ENCODE measurements around the gene RSPO4. TPM values are rescaled to one million over a fixed set of nuclear protein-coding genes. Genes with fewer than 3 reads are reported as not detected.

The RSPO4 gene
- total RNA-seq, 2 donors from 2014 or later: 3.8 to 7.6 TPM

DNA sequence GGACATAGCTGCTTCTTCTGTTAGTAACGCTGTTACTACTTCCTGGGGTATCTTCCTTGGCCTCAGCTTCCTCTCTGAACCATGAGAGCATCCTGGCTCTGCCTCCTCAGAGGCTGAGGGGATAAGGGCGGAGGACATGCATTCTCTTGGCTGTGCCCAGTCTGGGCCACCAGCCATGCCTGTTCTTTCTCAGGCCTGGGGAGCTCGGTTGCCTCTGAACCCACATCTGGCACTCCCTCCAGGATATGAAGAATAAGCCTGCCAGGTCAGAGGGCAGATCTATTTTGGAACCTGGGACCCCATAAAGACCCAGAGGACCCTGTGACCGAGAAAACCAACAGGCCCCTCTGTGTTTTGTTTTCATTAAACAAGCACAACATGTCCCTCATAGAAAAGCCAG is 79.3 kb downstream of the RSPO4 start:
- H3K9ac ChIP-seq (ENCODE audit: extremely low read depth, low read length, poor library complexity, severe bottlenecking): no peak overlapping the region
- H3K4me1 Mint-ChIP-seq: peaks cover 16% of the 10 kb centered on the region
- 94 to 100% methylated on average over 1 to 4 of the region's 4 CpGs for WGBS, 2 experiments (ENCODE audit: insufficient coverage in 1 of 2, insufficient read length in 1 of 2)
- no peak overlapping the region for H3K4me3 Mint-ChIP-seq
- H3K4me1 ChIP-seq (ENCODE audit: control insufficient read depth, insufficient read depth, low read length): peaks cover 2% of the 10 kb centered on the region
- H3K27ac ChIP-seq (ENCODE audit: low read depth, low read length): no peak overlapping the region
- no peaks in the 10 kb centered on the region for H3K36me3 ChIP-seq (ENCODE audit: control insufficient read depth, insufficient read depth, low read length)
- H3K27me3 Mint-ChIP-seq (ENCODE audit: insufficient read depth): peaks cover 9% of the 10 kb centered on the region
- H3K4me3 ChIP-seq (ENCODE audit: low read length): no peak overlapping the region
- peaks cover 24% of the 10 kb centered on the region for H3K9me3 Mint-ChIP-seq
- H3K27ac Mint-ChIP-seq: no peak overlapping the region
- no peak for TF ChIP-seq CTCF (conservative IDR thresholded peaks at IDR 0.05)
- DNase-seq: no peak
- H3K36me3 Mint-ChIP-seq (ENCODE audit: low read depth): no peaks in the 10 kb centered on the region
- H3K27me3 ChIP-seq (ENCODE audit: control insufficient read depth, insufficient read depth, low read length, poor library complexity, severe bottlenecking): no peaks in the 10 kb centered on the region
- H3K9me3 ChIP-seq (ENCODE audit: control insufficient read depth, low read length): peaks cover 30% of the 10 kb centered on the region

DNA sequence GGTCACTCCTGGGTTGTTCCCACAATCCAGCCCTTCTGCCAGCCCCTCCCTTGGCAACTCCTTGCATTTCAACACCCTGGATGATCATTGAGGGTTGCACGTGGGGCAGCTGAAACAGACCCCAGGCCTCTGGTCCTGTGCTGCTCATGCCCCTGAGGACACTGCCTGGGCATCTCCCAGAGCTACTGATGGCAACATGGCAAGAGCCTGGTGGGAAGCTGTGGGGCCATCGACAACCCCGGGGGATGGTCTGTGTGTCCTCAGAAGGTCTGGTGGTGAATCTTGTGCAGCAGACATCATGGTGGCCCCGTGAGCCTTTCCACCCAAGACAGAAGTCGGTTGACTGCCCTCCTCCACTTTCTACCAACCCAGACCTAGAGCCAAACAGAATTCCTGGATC is 81.0 kb downstream of the RSPO4 start:
- Histone ChIP-seq H3K4me3 (ENCODE audit: low read length) (peak overlapping the region; percentile 36), H3K27ac (ENCODE audit: low read depth, low read length) (no peak overlapping the region), H3K9me3 (ENCODE audit: control insufficient read depth, low read length) (peaks cover 16% of the 10 kb centered on the region), H3K4me1 (ENCODE audit: control insufficient read depth, insufficient read depth, low read length) (peaks cover 8% of the 10 kb centered on the region), H3K9ac (ENCODE audit: extremely low read depth, low read length, poor library complexity, severe bottlenecking) (no peak overlapping the region), H3K36me3 (ENCODE audit: control insufficient read depth, insufficient read depth, low read length) (no peaks in the 10 kb centered on the region), H3K27me3 (ENCODE audit: control insufficient read depth, insufficient read depth, low read length, poor library complexity, severe bottlenecking) (no peaks in the 10 kb centered on the region)
- Mint-ChIP-seq H3K9me3 (peaks cover 9% of the 10 kb centered on the region), H3K36me3 (ENCODE audit: low read depth) (no peaks in the 10 kb centered on the region), H3K27ac (no peak overlapping the region), H3K27me3 (ENCODE audit: insufficient read depth) (peaks cover 6% of the 10 kb centered on the region), H3K4me3 (no peak overlapping the region), H3K4me1 (peaks cover 30% of the 10 kb centered on the region)
- no peak for TF ChIP-seq CTCF (conservative IDR thresholded peaks at IDR 0.05)
- WGBS, 2 experiments (ENCODE audit: insufficient coverage in 1 of 2, insufficient read length in 1 of 2): 84 to 99% methylated on average over 3 to 5 of the region's 5 CpGs
- DNase-seq: no peak

DNA sequence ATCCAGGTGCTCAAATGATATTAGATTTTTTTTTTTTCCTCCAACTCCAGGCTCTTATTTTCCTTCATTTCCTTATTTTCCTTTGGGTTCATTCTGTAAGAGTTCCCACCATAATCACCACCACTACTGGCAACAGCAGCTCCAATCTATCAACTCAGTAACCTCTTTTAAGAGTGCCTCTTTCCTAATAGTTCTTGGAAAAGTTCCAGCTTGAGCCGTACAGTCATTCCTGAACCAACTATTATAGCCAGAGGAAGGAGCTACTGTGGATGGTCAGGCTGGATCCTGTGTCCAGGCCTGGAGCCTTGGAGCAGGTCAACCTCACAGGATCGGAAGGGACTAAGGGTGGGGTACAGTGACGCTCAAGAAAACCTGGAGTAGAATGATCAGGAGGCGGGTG is 81.8 kb downstream of the RSPO4 start:
- peaks cover 8% of the 10 kb centered on the region for H3K4me1 ChIP-seq (ENCODE audit: control insufficient read depth, insufficient read depth, low read length)
- no peak overlapping the region for H3K4me3 Mint-ChIP-seq
- no peak overlapping the region for H3K9ac ChIP-seq (ENCODE audit: extremely low read depth, low read length, poor library complexity, severe bottlenecking)
- H3K36me3 ChIP-seq (ENCODE audit: control insufficient read depth, insufficient read depth, low read length): no peaks in the 10 kb centered on the region
- no peak for TF ChIP-seq CTCF (conservative IDR thresholded peaks at IDR 0.05)
- H3K9me3 ChIP-seq (ENCODE audit: control insufficient read depth, low read length): peaks cover 8% of the 10 kb centered on the region
- H3K27ac Mint-ChIP-seq: no peak overlapping the region
- WGBS, 2 experiments (ENCODE audit: insufficient coverage in 1 of 2, insufficient read length in 1 of 2): 90 to 94% methylated on average over 2 to 4 of the region's 4 CpGs
- peaks cover 6% of the 10 kb centered on the region for H3K9me3 Mint-ChIP-seq
- DNase-seq: no peak
- no peaks in the 10 kb centered on the region for H3K36me3 Mint-ChIP-seq (ENCODE audit: low read depth)
- peaks cover 1% of the 10 kb centered on the region for H3K27me3 Mint-ChIP-seq (ENCODE audit: insufficient read depth)
- peak overlapping the region; percentile 36 for H3K4me3 ChIP-seq (ENCODE audit: low read length)
- peaks cover 30% of the 10 kb centered on the region for H3K4me1 Mint-ChIP-seq
- H3K27me3 ChIP-seq (ENCODE audit: control insufficient read depth, insufficient read depth, low read length, poor library complexity, severe bottlenecking): no peaks in the 10 kb centered on the region
- no peak overlapping the region for H3K27ac ChIP-seq (ENCODE audit: low read depth, low read length)

Data from endodermal cell (in vitro differentiated cells).